Spleen (tissue), 11 donors: ENCODE results near the gene MUC5B. TPM values are rescaled to one million over a fixed set of nuclear protein-coding genes. Genes with fewer than 3 reads are reported as not detected.

Experiments used
- DNase-seq: peaks from one replicate; pipeline ENCODE4 v3.0.0-alpha.2; 2020
- H3K27ac ChIP-seq, 8 donors: fragments of 200-600 bp; sonication (generic) in 7 of 8; 1 replicate in 4 of 8; 2 replicates in 4 of 8; pipeline versions ENCODE4 v1.5.0 to v1.8.0; 2016 to 2021; ENCODE audit warnings: inconsistent platforms in 4 of 8, mild to moderate bottlenecking in 4 of 8, moderate library complexity in 1 of 8
- H3K27me3 ChIP-seq, 7 donors: fragments of 200-600 bp; sonication (generic) in 6 of 7; replicated peaks in 1 of 7; 1 replicate in 4 of 7; 2 replicates in 3 of 7; pipeline versions ENCODE4 v1.5.0 to v1.8.0; 2016 to 2021; ENCODE audit warnings: inconsistent platforms in 3 of 7, mild to moderate bottlenecking in 1 of 7
- H3K36me3 ChIP-seq, 6 donors: fragments of 200-600 bp; sonication (generic) in 5 of 6; 1 replicate in 4 of 6; 2 replicates in 2 of 6; pipeline versions ENCODE4 v1.5.0 to v1.8.0; 2016 to 2021; ENCODE audit warnings: inconsistent platforms in 2 of 6
- H3K4me1 ChIP-seq, 6 donors: fragments of 200-600 bp; sonication (generic) in 5 of 6; 1 replicate in 3 of 6; 2 replicates in 3 of 6; pipeline versions ENCODE4 v1.5.0 to v1.8.0; 2016 to 2021; ENCODE audit warnings: inconsistent platforms in 3 of 6
- H3K4me3 ChIP-seq, 8 donors: fragments of 200-600 bp; sonication (generic) in 7 of 8; 1 replicate in 4 of 8; 2 replicates in 4 of 8; pipeline versions ENCODE4 v1.5.0 to v1.8.0; 2016 to 2021; ENCODE audit warnings: inconsistent platforms in 4 of 8, mild to moderate bottlenecking in 4 of 8, moderate library complexity in 2 of 8
- H3K9me3 ChIP-seq, 8 donors: fragments of 200-600 bp; sonication (generic) in 7 of 8; 1 replicate in 4 of 8; 2 replicates in 4 of 8; pipeline versions ENCODE4 v1.5.0 to v1.8.0; 2016 to 2021; ENCODE audit warnings: inconsistent platforms in 4 of 8
- POLR2A ChIP-seq, 3 donors: fragments of 450-650 bp; IDR thresholded peaks; one replicate each; pipeline ENCODE4 v1.5.1; 2017; ENCODE audit warnings: antibody characterized with exemption in 3 of 3, mild to moderate bottlenecking in 1 of 3
- POLR2AphosphoS5 ChIP-seq, 3 donors: sonication (generic); formaldehyde crosslinking; IDR thresholded peaks; one replicate each; pipeline ENCODE4 v1.5.1; 2017; ENCODE audit warnings: antibody characterized with exemption in 3 of 3
- WGBS, 5 donors: extraction: QIAGEN DNeasy Blood & Tissue Kit in 3 of 5; methylation state at CpG; one replicate each; pipeline versions ENCODE4 v1.1.5 to v1.1.7; 2013 to 2018; 5-methylcytosine and 5-hydroxymethylcytosine counted together
- intact Hi-C: fragments of 100-400 bp; cut with DNase I; formaldehyde crosslinking; loops from one replicate; pipeline ENCODE4 v1.15.0; 2023; ENCODE audit warnings: low total_unique reads
- polyA plus RNA-seq, 3 donors: library from polyadenylated mRNA; stranded (reverse); fragments of 200-250 nt; gene quantifications; one replicate each; pipeline ENCODE4 v1.2.1, GENCODE V29; 2013
- total RNA-seq, 7 donors: library from RNA; depleted of rRNA in 3 of 7; stranded (reverse); fragments of >200 nt in 3 of 7; fragmentation: NEBNext Ultra II Directional in 4 of 7; extraction: Animal tissue kit (Norgen Biotek cat#: 25700) in 4 of 7; gene quantifications; one replicate each; pipeline versions ENCODE4 v1.1.0 to v1.2.1, GENCODE V29; 2016 to 2021
- TF ChIP-seq, protein P1 (sequence below), 11 experiments: fragments of 200-600 bp in 7 of 11; fragments of 450-650 bp in 4 of 11; sonication (generic) in 4 of 11; IDR thresholded peaks in 8 of 11; conservative IDR thresholded peaks in 3 of 11; 1 replicate in 7 of 11; 2 replicates in 4 of 11; pipeline versions ENCODE4 v1.4.0 to v1.8.0; 2016 to 2021; ENCODE audit warnings: antibody characterized with exemption in 11 of 11, inconsistent platforms in 4 of 11, mild to moderate bottlenecking in 1 of 11
- donor health status: healthy with polysubstance abuse.
- donor health status: DM: no; HTN: no; CAD: no; lungs with moderate emphysema.
- donor health status: DM: no; HTN: no; CAD: no.
- donor health status: Bipolar disorder and iron deficiency.
- donor health status: healthy.
- donor health status: DM: no; HTN: no; CAD: no.
- donor health status: DM: yes; HTN: yes; CAD: no.

Gene MUC5B
- total and polyA plus RNA-seq, 10 donors: under 0.01 to 0.09 (median under 0.01) TPM; not detected in 7

DNA sequence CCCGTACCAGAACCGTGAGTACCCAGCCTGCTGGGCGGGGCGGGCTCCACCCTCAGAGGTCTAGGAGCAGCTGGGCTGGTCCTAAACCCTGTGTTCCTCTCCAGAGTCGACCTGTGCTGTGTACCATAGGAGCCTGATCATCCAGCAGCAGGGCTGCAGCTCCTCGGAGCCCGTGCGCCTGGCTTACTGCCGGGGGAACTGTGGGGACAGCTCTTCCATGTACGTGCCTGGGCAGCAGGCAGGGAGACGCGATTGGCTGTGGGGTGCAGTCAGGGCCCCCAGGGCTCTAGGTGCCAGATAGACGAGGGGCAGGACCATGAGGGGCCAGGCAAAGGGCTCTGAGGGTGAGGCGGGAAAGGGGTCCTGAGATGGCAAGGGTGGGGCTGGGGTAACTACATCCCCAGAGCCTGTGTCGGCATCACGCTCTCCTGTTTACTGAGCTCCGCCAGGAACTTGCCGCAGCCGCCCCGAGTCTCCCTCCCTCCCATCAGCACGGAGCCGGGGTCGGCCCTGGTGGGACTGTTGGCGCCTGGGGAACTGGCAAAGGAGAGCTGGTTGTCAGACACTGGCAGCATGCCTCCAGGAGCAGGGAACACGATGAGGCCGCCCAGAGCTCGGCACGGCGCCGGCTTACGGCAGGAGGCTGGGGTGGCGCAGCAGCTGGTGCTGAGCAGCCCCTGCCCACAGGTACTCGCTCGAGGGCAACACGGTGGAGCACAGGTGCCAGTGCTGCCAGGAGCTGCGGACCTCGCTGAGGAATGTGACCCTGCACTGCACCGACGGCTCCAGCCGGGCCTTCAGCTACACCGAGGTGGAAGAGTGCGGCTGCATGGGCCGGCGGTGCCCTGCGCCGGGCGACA, 22.9 kb upstream of the MUC5B start:
- intact Hi-C loops: loop anchor here (5.0 to 10.0 kb wide), 2 partner anchors 317 to 375 kb away; partner anchors contain the start of gene DUSP8
- Histone ChIP-seq H3K9me3 (no peaks in the 10 kb centered on the region), H3K27me3 (peaks cover 0 to 80% (median 39%) of the 10 kb centered on the region in 7 donors), H3K27ac (no peak overlapping the region), H3K4me1 (peaks cover 0 to 10% (median 8%) of the 10 kb centered on the region in 6 donors), H3K4me3 (no peak overlapping the region), H3K36me3 (no peaks in the 10 kb centered on the region)
- TF ChIP-seq, protein P1, sequence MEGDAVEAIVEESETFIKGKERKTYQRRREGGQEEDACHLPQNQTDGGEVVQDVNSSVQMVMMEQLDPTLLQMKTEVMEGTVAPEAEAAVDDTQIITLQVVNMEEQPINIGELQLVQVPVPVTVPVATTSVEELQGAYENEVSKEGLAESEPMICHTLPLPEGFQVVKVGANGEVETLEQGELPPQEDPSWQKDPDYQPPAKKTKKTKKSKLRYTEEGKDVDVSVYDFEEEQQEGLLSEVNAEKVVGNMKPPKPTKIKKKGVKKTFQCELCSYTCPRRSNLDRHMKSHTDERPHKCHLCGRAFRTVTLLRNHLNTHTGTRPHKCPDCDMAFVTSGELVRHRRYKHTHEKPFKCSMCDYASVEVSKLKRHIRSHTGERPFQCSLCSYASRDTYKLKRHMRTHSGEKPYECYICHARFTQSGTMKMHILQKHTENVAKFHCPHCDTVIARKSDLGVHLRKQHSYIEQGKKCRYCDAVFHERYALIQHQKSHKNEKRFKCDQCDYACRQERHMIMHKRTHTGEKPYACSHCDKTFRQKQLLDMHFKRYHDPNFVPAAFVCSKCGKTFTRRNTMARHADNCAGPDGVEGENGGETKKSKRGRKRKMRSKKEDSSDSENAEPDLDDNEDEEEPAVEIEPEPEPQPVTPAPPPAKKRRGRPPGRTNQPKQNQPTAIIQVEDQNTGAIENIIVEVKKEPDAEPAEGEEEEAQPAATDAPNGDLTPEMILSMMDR (IDR thresholded peaks at IDR 0.05 in 8 of 11, conservative IDR thresholded peaks at IDR 0.05 in 3 of 11): no peak
- TF ChIP-seq POLR2AphosphoS5 (IDR thresholded peaks at IDR 0.05) (no peak), POLR2A (IDR thresholded peaks at IDR 0.05) (no peak)
- peak; percentile 70 for DNase-seq
- WGBS, 5 donors: 75 to 85% (median 80%) methylated on average over 20 to 47 of the region's 47 CpGs

DNA sequence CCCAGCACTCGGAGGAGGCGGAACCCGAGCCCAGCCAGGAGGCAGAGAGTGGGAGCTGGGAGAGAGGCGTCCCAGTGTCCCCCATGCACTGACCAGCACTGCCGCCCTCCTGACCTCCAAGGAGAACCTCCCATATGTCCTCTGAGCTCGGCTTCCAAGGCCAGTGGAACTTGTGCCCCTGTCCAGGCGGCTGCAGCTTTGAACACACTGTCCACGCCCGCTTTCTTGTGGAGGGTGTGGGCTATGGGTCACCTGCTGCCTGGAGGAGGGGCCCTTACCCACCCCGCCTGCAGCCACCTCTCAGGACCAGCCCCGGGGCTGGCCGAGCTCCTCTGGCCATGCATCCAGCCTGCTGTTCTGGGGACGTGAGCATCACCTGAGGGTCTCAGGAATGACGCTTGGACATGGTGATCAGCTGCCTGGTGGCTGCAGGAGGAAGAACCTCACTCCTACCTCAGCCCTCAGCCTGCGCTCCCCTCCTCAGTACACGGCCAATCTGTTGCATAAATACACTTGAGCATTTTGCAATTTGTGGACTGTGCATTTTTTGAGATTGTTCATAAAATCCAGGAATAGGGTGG, 22.2 kb upstream of the MUC5B start:
- Histone ChIP-seq H3K36me3 (no peaks in the 10 kb centered on the region), H3K27ac (no peak overlapping the region), H3K9me3 (no peaks in the 10 kb centered on the region), H3K4me3 (no peak overlapping the region), H3K27me3 (peaks cover 0 to 73% (median 39%) of the 10 kb centered on the region in 7 donors), H3K4me1 (peaks cover 0 to 10% (median 8%) of the 10 kb centered on the region in 6 donors)
- WGBS, 5 donors: 74 to 79% (median 75%) methylated on average over 12 to 16 of the region's 16 CpGs
- DNase-seq: peak; percentile 58
- intact Hi-C loops: loop anchor here (5.0 to 10.0 kb wide), 2 partner anchors 317 to 374 kb away; partner anchors contain the start of gene DUSP8
- TF ChIP-seq POLR2AphosphoS5 (IDR thresholded peaks at IDR 0.05) (no peak), POLR2A (IDR thresholded peaks at IDR 0.05) (no peak)
- TF ChIP-seq, protein P1 (IDR thresholded peaks at IDR 0.05 in 8 of 11, conservative IDR thresholded peaks at IDR 0.05 in 3 of 11): no peak

DNA sequence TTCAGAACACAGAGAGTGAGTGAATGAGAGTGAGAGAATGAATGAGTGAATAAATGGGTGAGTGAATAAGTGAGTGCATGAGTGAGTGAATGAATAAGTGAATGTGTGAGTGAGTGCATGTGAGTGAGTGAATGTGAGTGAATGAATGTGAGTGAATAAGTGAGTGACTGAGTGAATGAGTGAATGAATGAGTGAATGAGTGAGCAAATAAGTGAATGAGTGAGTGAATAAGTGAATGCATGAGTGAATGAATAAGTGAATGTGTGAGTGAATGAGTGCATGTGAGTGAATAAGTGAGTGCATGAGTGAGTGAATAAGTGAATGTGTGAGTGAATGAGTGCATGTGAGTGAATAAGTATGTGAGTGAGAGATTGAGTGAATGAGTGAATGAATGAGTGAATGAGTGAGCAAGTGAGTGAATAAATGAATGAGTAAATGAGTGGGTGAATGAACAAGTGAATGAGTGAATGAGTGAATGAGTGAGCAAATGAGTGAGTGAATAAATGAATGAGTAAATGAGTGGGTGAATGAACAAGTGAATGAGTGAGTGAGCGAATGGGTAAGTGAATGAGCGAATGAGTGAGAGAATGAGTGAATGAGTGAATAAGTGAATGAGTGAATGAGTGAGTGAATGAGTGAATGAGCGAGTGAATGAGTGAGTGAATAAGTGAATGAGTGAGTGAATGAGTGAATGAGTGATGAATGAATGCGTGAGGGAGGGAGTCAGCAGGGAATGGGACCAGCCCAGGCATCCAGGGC, 21.3 kb upstream of the MUC5B start:
- DNase-seq: no peak
- H3K27me3 ChIP-seq: peaks cover 0 to 66% (median 32%) of the 10 kb centered on the region in 7 donors
- no peak overlapping the region for H3K4me3 ChIP-seq
- TF ChIP-seq, protein P1 (IDR thresholded peaks at IDR 0.05 in 8 of 11, conservative IDR thresholded peaks at IDR 0.05 in 3 of 11): no peak
- TF ChIP-seq POLR2A (IDR thresholded peaks at IDR 0.05) (no peak), POLR2AphosphoS5 (IDR thresholded peaks at IDR 0.05) (no peak)
- 87 to 98% (median 89%) methylated on average over 4 of the region's 4 CpGs for WGBS, 5 donors
- peaks cover 0 to 10% (median 8%) of the 10 kb centered on the region in 6 donors for H3K4me1 ChIP-seq
- H3K9me3 ChIP-seq: no peaks in the 10 kb centered on the region
- H3K27ac ChIP-seq: no peak overlapping the region
- intact Hi-C loops: loop anchor here (5.0 to 10.0 kb wide), 2 partner anchors 316 to 373 kb away; partner anchors contain the start of gene DUSP8
- H3K36me3 ChIP-seq: no peaks in the 10 kb centered on the region
